GM21526 (cell line): ENCODE data around the gene EHD3.
"Not testable (repeated sequence)": the region's sequence is repeated elsewhere in the genome, so short reads cannot be mapped to it uniquely, and the experiment has no call there.

ENCODE experiments used
- ATAC-seq: cut with Tn5 transposase; IDR thresholded peaks from one replicate; pipeline ENCODE4 v1.9.1; 2021; ENCODE audit warnings: moderate library complexity; ENCODE audit not compliant: unreplicated experiment, low FRiP score

EHD3 gene

DNA sequence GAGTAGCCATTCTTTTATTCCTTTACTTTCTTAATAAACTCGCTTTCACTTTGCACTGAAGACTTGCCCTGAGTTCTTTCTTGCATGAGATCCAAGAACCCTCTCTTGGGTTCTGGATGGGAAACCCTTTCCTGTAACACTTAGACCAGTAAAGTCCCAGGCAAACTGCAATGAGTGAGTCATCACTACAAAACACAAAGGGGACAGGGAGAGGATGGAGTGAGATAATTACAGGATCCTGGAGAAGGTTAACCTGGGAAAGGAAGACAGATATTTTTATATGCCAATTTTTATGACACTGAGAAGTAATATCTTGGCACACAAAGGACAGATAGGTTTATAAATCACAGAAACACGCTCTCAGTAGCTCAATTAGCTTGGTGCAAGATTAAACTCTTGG lies 48.7 kb downstream of the EHD3 start:
- ATAC-seq = no peak

DNA sequence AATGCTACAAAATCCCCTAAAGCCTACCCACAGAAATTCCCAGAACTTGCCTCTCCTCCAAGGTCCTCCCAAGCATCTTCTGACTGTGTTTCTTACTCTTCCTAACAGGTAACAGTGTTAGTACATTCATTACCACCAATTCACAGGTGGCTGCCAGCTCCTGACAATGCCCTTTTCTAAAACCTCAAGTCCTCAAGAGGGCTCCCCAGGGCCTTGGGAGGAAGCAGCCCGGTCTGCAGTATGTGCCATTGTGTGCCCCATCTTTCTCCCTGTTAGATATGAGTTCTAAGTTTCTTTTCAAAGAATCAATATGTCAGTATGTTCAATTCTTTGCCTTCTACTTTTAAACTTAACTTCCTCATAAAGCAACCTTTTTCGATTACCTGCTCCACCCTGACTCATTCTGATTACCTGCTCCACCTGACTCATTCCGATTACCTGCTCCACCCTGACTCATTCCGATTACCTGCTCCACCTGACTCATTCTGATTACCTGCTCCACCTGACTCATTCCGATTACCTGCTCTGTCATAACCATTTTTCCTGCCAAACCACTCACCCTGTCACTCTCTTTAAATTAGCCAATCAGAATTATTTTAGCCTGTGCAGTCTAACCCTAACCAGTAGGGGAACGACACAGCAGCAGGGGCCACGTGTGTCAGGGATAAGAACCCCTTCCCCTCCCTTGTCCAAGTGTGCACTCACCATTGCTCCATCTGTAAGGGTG lies 49.4 kb downstream of the EHD3 start:
- not testable (repeated sequence) for ATAC-seq

DNA sequence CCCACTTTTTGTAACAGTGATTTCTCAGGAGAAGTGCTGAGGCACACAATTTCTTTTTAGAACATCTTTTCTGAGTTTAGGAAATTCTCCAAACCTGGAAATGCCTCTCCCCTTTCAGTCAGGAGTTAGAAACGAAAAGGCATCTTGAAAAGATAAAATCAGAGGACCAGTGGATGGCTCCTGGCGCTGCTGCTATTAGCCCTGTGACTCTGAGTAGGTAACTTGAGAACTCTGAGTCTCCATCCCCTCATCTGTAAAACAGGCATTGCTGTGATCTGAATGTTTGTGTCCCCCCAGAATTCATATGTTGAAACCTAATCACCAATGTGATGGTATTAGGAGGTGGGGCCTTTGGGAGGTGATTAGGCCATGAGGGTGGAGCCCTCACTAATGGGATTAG lies 50.2 kb downstream of the EHD3 start:
- ATAC-seq = no peak

DNA sequence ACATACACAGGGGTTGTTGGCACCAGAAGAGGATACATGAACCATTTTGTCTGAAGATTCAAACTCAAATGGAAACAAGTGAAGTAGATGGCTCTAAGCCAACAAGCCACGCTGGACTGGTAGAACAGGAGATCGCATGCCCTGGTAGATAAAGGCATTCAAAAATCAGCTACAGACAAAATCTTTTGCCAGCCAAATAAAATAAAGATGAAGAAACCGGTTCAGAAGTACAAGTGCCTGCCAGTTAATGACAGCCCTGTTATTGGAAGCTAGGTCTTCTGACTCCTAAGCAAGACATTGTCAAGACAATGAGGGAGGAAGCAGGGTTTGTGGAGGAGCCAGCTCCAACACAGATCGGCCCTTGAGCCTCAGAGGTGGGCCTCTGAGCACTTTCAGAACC lies 52.3 kb downstream of the EHD3 start:
- no peak for ATAC-seq

DNA sequence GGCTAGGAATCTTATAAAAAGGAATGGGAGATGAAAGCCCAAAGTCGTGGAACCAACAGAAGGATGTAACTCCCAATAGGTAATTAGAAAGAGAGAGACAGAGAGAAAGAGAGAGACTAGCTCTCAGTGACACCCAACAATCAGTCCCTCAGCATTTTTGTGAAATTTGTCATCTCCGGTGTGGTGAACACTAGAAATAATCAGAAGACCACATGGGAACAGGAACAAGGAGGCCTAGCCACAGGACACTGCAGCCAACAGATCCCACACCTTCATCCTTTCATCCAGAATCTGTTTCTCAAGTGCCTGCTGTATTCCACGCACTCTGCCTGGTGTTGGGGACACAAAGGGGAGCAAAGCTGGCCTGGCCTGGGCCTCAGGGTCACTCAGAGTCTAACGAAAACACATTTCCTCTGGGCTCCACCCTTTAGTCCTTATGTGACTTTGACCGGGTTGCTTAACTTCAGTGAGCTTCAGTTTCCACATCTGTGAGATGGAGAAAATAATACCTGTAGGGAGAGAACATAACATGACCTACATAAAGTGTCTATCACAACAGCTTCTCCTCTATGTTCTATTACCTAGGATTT lies 53.1 kb downstream of the EHD3 start:
- ATAC-seq = no peak

DNA sequence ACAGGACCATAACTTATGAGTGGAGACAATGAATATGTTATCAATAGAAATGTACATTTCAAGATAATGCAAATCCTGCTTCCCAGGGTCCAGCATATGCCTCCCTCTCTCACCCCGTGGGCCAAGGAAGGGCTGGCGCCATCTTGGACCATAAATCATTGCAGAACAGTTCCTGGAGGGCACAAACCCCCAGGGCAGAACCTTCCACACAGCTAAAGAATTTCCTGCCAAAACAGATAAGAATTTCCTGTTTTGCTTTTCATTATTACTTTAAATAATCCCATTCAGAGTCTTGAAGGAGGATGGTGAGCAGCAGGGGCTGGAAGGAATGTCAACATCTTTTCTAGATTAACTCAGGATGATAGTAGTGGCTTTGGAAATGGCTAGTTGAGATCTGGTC lies 53.7 kb downstream of the EHD3 start:
- ATAC-seq = no peak

DNA sequence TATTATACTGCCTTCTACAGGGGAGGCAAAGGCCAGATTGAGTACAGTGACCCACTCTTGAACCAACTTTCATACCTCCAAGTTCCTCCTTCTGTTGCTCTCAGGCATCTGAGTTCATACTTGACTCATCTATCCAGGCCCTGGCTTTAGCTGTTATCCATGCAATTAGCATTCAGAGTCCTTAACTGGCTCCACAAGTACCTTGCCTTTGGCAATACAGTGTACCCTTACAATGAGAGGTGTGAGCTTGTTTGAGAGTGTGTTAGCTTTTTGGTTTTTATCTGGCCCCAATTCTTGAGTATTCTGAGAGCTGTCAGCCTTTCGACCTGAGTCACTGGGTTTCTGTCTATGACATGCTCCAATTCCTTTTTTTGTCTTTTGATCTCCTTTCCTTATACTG lies 60.2 kb downstream of the EHD3 start:
- ATAC-seq = no peak

DNA sequence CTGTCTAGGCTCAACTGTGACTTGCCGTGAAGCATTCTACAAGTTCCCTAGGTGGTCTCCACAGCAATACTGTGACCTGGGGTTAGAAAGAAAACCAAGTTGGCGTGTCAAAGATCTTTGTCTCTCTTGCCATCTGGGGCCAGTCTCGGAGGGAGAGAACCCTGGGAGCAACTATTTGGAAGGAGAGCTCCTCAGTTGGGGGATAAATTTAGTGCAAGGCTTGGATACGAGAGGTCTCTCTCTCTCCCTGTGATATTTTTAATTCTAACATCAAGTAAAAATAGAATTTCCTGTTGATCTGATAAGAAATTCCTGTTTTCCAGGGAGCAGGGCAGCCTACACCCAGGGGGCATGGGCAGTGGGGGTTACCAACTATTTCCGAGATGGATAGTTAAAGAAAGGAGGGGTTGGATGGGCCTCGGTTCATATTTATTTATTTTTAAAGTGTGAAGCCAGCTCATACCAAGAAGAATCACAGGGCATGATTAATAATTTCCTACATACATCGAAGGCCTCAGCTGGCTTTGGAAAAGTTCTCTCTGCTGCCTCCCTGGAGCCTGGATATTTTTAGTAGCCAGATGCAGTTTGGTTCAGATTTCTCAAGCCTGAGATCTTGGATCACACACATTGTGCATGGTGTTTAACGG lies 62.8 kb downstream of the EHD3 start:
- ATAC-seq = no peak

DNA sequence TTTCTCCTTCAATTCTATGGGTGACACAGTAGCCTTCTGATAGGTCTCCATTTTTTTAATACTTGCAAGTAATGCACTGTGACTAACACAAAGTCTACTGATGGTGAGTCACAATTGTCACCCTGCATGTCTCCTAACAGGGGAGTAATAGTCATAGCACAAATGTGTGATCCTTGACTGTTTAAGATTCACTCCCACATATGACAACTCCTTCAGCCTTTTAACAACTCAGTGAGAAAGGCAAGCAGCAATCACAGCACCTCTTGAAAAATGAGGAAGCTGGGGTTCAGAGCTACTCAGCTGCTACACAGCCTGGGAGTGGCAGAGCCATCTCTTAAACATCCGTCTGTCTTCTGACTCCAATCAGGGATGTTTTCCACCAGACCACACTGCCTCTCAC lies 63.8 kb downstream of the EHD3 start:
- no peak for ATAC-seq

DNA sequence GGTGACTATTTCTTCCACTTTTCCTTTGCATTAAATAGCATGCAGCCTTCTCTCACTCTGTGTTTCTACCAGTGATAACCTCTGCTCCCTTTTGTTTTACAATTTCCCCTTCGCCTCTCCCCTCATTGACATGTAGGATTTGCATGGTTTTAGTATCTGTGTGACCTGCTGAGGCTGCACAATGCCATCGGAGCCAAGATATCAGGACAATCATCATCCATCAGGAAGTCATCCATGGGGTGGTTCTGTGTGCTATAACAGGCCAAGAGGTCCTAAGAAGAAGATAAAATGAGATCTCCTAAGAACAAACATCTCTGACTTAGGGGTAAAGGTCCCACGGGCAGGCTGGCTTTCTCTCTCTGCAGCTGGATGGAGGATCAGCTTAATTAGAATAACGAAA lies 65.6 kb downstream of the EHD3 start:
- ATAC-seq = no peak

DNA sequence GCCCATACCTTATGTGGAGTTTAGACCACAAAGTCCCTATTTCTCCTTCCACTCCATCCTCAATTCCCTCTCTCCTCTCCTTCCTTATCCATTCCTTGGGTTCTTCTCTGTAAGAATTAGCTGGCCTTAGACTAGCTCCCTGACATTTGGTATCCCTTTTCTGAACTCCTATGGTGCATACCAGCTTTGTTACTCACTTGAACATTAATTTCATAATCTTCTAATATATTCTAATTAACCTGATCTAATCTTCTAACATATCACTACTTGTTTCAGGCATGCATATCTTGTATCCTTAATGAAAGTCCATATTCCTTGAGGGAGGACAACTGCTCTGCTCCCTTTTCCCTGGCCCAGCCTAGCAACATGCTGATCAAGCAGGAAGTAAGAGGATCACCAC lies 66.4 kb downstream of the EHD3 start:
- ATAC-seq = no peak

DNA sequence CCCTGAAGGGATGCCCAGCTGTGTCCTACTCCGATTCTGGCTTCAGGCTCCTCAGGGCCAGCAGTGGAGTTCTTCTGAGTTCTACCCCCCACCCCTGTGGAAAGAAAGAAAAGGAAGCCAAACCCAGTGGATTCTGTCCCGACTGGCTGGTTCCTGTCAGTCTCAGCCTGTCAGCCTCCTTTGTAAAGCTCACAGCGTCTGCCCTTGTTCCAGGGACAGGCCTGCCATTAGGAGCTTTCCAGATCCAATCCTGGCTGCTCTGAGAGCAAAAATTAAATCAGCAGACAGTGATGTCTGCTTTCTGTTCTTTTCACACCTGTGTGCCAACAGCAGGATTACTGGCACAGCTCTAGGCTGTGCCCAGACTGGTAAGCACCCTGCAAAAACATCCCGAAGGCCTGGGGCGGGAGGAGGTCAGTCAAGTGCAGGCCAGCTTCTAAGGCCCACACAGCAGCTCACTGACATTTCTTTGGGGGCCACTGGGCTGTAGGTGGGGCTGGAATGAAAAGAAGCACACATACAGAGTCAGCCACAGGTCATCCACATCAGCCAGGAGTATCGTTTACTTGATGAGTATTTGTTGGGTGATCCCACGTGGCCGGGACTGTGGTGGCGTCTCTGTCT lies 69.1 kb downstream of the EHD3 start:
- no peak for ATAC-seq

DNA sequence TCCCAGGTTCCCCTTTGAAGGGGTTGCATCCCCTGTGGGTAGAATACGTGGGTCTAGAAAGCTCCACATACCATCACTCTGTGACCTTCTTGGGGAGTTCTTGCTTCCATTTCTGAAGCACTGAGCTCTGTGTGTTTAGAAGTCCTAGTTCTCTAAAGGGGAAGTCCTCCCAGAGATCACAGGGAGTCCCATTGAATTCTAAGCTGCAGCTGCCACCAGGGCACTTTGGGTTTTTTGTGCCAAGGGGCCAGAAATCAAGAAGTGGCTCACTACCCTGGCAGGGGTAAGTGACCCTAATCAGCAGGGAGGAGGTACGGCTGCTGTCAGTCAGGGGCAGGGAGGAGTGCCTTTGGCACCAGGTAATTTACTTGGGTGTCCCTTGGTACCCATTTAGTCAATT lies 70.9 kb downstream of the EHD3 start:
- no peak for ATAC-seq

DNA sequence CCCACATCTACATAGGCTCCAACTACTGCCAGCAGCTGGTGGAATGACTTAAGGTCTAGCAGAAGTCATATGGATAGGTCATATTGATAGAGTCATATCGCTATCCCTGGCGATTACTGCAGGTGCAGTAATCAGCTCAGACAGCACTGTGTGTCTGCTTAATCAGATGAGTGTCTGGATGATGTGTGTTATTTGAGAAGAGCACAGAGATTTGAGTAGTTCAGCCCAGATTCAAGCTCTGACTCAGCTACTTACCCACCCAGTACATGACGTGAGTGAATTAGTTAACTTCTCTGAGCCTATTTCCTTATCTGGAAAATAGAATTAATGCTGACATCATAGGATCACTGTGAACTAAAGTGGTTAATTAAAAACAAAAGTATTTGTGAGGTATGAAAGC lies 78.9 kb downstream of the EHD3 start:
- ATAC-seq = no peak

DNA sequence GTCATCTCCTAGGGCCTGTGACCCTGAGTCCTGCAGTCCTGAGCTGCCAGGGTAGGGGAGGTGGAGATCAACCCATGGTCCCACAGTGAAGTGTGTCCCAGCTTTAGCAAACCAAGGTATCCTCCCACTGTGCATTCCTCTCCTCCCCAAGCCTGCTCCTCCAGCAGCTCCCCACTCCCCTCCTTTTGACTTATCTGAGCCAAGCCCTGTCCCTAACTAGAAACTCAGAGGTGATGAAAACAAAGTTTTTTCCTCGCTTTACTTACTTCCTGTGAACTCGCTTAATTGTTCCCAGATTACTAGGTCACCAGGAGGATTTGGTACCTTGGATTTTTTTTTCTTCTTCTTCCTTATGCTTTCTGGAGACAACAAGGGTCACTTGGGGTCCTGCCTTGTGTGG lies 80.8 kb downstream of the EHD3 start:
- no peak for ATAC-seq

DNA sequence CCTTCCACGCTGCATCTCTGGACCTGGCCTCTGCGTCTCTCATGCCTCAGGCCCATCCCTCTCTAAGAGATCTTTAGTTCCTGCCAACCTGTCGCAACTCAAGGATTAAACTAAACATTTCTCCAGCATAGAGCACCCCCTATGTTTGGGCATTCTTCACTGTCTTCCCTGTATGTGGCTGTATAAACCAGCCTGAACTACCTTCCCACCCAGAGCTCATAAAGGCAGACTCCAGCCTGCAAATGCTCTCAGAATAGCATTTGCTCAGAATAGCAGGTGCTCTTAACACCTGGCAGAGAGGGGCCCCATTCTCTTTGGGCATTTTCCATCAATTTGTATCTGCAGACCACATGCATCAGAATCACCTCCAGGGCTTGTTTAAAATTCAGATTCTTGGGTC lies 83.4 kb downstream of the EHD3 start:
- no peak for ATAC-seq

DNA sequence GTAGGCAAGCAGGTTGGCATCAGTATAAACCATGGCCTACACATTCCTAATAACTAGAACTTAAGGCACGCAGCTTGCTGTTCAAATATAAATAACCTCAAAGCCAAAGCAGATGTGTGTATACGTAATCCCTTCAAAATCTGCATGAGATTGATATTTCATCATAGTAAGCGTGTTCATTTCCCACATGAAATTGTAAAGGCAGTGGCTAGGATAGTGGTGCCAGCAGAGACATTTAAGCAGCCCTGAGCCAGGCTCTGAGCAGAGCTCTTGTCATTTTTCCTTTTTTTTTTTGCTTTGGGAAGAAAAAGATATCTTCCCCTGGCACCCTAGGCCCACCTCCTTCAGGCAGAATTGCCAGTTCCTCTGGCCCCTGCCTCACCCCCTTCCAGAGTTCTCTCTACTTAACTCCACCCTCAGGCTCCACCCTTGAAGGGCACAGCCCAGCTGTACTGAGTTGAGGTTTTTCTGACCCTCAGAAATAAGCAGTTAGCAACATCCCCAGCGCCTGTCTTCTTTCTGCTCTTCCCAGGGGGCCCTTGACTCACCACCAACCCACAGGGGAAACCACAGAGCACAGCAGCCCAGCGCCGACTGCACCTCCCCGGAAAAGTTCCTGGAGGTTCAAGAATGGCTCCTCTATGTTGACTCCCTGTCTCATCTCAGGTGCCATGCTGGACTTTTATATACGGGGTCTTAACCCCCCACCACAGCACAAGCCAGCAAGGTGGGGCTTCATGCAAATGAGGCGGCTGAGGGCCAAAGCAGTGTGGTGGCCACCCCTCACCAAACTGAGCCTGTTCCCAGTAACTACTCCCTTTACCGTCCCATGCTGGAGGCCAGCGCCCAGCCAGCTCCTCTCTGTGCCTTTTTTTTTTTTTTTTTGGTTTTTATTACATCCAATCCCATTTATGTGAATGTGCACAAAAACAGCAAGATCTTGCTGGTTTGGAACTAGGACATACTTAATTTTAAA lies 84.7 kb downstream of the EHD3 start:
- ATAC-seq = no peak
